Activated CD4-positive, alpha-beta T cell treated with anti-CD3 and anti-CD28 coated beads, Interleukin-2, amount 50 U/mL, for 4 hours (primary cell): Measurements from ENCODE around the gene RELCH.

Experiments
- DNase-seq, 2 experiments: peaks; one replicate each; pipeline ENCODE4 v3.0.0-alpha.2; 2020

RELCH gene

DNA sequence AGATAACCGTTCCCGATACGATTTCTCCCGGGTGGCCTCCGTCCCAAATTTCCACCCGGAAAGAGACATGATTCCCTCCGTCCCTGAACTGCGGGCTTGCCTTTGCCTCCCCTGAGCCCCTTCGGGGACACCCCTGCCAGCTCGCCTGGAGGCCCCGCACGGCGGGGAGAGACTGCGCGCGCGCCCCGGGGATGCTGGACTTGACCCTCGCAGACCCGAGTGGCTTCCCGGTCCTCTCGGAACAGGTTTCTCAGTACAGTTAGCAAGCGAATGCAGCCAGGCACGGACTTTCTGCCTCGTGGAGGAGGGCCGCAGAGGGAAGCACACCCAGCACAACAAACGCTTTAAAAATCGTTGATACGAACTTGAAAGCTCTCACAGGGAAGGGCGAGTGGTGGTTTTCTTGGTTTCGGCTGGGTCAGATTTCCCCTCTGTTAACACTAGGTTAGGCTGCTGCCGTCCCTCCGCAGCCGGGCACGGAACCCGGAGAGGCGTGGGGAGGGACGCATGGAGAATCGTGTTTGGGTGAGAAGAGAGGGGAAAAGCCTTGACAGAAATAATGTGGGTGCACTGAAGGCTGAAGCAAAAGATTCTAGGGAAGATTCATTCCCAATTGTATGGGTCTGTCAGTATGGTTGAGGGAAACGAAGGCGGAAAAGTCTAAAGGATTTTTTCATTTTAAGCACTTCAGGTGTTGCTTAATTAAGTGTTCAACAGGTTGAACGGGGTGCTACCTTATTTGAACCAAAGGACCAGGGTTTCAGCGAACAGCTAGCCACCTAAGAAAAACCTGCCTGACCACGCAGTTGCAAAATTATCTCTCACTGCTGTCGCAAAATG lies 139.0 kb downstream of the RELCH start:
- DNase-seq: no peak

GRCh38 chr18:62326646-62327348 lies 139.7 kb downstream of the RELCH start:
- no peak for DNase-seq

DNA sequence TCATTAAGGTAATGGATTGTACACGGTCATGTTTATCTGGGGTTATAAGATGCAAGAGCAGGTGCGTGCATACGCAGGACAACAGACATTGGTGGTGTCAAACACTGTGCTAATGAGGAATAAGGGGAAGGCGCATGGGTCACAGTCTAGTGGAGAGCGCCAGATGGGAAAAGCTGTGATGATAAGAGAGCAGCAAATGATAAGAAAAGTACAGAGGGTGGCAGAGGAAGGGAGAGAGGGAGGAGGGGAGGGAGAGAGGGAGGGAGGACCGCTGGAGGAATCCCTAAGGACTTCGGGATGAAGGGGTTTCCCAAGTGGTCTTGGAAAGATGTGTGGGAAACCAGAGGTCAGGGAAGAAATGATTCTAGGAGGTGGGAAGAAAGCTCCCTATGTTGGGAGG lies 140.9 kb downstream of the RELCH start:
- DNase-seq: no peak

GRCh38 chr18:62328586-62329525 lies 141.8 kb downstream of the RELCH start:
- DNase-seq: no peak

- DNase-seq: peak; percentile 7 to 8
These were observed 142.8 kb downstream of the RELCH start for GRCh38 chr18:62329691-62330454.

DNA sequence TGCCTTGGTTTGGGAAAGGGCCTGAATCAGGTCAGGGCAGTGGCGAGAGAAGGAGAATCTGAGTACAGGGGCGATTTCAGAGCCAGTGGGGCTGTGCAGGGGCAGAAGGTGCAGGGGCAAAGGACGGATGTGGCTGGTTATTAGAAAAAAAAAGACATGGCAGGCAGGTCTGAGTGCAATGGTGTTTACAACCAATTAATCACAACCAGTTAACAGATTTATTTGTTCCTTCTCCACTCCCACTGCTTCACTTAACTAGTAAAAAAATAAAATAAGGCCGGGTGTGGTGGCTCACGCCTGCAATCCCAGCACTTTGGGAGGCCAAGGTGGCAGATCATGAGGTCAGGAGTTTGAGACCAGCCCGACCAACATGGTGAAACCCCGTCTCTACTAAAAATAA lies 143.6 kb downstream of the RELCH start:
- DNase-seq: no peak

DNA sequence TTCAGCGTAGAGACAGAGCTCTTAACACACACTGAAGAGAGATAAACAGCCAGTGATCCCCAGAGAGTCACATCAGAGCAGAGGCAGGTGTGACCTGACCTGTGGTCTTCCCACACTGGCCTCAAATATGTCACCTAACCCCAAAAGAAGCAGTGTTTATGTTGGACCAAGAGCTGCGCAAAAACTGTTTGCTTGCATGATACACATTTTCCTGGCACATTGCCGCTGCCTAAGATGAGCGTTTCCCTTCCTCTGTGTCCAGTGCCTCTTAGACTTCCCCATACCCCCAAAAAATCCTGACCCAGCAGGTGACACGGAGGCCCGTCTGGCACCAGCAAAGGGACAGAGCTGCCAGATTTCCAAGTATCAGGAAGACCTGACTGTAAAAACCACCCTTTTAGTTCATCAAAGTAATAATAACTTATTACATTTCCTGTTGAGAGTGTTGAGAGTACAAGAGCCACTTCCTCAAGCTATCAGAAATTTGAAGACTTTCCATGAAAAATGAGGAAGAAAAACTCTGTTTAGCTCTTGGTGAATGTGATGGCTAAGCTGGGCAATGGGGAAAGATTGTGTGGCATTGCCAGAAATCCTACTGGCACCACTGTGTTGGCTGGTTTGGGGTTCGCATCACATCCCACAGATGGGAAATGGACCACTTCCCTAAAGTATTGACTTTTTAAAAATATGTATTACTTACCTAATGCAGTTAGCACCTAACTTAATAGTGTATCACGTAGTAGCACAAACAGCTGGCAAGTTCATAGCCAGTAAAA lies 144.7 kb downstream of the RELCH start:
- no peak for DNase-seq

- DNase-seq: no peak
These were observed 145.4 kb downstream of the RELCH start for GRCh38 chr18:62332431-62332830.

GRCh38 chr18:62332964-62333695 lies 146.1 kb downstream of the RELCH start:
- no peak for DNase-seq

DNA sequence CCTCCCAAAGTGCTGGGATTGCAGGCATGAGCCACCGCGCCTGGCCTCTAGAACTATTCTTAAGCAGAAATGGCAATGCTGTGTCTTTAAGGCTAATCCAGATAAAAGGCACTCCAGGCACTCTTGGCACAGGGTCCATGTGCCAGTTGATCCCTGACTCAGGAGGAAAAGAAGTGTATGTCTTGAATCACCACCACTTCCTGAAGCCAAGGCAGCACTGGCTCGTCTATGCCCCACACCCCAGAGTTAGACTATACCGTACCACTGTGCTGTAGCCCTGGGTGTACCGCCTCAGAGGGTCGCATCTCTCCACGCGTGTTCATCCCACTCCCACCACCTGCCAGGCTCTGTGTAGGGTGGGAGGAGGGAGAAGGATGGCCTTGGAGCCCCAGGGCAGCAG lies 147.1 kb downstream of the RELCH start:
- DNase-seq: no peak

DNA sequence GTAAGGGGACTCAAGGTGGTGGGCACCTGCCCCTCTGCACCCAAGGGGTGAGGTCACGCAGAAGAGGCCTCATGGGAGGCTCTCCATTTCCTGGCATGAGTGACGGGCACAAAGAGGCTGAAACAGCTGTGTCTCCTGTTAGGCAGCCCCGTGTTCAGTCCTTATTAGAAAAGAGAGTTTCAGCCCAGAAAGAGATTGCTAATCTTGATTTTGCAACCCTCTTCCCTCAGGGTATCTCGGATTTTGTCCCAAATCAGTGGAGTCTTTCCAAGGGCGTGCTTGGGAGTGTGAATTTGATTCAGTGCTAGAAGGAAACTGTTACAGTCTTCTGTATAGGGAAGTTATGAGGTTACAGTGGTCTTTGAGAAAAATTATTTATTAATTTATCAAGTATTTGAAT lies 148.4 kb downstream of the RELCH start:
- DNase-seq: no peak

- DNase-seq: no peak
These were observed 149.6 kb downstream of the RELCH start for GRCh38 chr18:62336618-62337017.

GRCh38 chr18:62337336-62337735 lies 150.3 kb downstream of the RELCH start:
- no peak for DNase-seq

DNA sequence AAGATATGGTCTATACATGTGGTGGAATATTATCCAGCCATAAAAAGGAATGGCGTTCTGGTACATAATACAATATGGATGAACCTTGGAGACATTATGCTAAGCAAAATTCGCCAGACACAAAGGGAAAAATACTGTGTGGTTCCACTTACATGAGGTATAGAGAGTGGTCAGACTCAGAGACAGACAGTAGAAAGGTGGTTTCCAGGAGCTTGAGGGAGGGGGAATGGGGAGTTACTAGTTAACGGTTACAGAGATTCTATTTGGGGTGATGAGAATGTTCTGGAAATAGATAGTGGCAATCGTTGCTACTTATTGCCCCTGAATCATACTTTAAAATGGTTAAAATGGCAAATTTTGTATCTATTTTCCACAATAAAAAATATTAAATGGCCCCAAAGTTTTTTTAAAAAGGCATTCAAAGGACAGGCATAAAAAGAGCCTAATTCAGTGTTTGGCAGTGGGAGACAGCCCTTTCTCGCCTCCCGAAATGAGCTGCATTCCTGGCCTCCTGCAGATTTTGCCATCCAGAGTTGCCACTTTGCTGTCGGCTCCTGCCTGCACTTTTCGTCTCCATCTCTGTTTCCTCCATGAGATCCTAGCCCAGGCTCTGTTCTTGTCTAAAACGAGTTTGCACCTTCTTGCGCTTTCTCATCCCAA lies 151.5 kb downstream of the RELCH start:
- no peak for DNase-seq

DNA sequence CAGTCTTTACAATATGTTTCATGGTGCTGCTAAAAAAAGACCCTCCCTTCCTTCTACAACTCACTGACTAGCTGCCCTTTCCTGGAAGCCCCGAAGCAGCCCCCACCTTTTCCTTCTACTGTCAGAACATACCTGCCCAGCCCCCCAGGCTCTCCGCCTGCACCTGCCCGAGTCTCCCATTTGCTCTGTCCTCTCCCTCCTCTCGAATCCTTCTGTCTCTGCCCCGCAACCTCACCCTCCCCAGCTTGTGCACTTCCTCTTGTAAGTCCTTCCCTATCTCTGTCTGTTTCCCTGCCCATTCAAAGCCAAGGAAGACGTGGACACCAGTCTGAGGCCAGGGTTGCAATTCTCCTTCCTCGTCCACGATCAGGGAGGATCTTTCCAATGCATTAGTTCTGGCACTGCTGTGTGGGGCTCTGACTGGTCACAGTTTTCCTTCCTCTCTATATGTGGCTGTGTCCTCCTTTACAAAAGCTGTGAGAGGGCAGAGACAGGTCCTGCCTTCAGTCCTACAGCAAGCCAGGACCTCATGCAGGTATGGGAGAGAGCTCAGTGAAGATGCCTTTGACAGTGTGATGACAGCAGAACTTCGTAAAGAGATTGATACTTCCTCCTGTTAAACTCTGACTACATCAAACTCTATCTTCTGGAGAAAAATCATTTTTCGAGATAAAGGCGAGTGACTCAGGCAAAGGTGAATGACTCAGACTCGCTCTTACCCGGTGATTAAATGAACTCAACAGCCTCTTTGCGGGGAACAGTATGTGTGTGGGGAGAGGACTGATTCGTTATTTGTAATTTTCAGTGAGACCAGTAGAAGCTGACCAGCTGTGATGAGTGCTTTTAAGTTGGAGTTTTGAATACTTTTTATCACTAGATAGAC lies 152.3 kb downstream of the RELCH start:
- no peak for DNase-seq

DNA sequence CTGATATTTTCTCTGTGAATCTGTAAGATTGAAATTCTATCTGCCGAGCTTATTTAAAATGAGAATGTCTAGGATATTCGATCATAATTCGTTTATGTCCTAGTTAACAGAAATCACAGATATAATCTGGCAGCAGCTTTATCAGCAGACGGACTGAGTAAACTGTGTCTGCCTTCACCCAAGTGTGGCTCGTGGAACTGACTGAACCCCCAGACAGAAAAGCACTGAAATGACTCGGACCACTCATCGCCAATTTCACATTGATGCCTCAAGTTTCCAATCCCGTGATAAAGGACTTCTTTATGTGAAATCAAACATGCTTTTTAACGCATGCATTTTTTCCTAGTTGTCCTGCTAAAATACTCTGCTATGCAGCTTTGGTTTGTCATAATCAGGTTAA lies 153.9 kb downstream of the RELCH start:
- DNase-seq: no peak

- no peak for DNase-seq
These were observed 154.4 kb downstream of the RELCH start for GRCh38 chr18:62341473-62341872.

DNA sequence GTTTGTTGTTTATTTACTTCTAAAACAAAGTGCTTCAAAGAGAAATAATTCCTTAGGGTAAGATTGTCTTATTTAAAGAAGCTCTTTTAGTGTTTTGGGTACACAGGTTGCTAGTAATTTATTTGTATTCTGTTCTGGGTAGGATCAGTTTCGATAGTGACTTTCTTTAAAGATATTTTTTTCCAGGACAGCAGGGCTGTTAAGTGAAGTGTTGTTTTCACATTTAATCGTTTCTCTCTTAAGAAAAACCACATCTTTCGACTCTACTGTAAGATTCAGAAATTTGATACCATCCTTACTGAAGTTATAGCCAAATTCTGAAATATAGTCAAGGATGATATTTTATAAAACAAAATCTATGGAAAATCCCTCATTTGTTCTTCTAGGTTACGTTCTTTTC lies 155.8 kb downstream of the RELCH start:
- no peak for DNase-seq

- DNase-seq: no peak
These were observed 156.3 kb downstream of the RELCH start for GRCh38 chr18:62343316-62343715.
